Measurements from ENCODE around the gene SGCE.

Gene SGCE

DNA sequence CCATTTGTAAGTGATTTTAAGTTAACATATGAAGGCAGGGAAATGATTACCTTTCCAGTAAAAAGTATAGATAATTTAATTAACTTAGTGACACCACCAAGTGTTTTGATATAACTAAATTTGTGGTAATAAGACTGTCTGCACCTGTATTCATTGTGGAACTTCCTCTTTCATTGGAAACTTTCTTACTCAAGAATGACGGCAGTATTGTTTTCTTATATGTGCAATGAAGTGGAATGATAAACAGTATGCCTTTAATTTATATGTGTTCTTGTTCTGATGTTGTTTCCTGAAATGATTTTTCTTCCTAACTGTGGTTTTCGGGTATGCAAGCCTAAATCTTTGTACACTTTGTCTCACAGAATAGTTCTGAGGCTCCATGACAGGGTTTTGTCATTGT lies 99.9 kb downstream of the SGCE start (continued):
- TF ChIP-seq, protein P1, sequence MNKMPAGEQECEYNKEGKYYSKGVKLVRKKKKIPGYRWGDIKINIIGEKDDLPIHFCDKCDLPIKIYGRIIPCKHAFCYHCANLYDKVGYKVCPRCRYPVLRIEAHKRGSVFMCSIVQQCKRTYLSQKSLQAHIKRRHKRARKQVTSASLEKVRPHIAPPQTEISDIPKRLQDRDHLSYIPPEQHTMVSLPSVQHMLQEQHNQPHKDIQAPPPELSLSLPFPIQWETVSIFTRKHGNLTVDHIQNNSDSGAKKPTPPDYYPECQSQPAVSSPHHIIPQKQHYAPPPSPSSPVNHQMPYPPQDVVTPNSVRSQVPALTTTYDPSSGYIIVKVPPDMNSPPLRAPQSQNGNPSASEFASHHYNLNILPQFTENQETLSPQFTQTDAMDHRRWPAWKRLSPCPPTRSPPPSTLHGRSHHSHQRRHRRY (tag by site-specific recombination; IDR thresholded peaks at IDR 0.05): no peak
- TF ChIP-seq ZNF423 (tag by site-specific recombination; IDR thresholded peaks at IDR 0.05): no peak
- TF ChIP-seq ZNF184 (tag by site-specific recombination; IDR thresholded peaks at IDR 0.05): no peak
- TF ChIP-seq ZFP41 (tag by site-specific recombination; IDR thresholded peaks at IDR 0.05; ENCODE audit: borderline replicate concordance): no peak
- no peak for TF ChIP-seq ZNF621 (tag by site-specific recombination; IDR thresholded peaks at IDR 0.05)
- TF ChIP-seq ZNF114 (tag by site-specific recombination; IDR thresholded peaks at IDR 0.05): no peak
- TF ChIP-seq MYNN (tag by site-specific recombination; IDR thresholded peaks at IDR 0.05; ENCODE audit: borderline replicate concordance): no peak
- TF ChIP-seq ZNF792 (tag by site-specific recombination; IDR thresholded peaks at IDR 0.05): no peak
- TF ChIP-seq, protein P2, sequence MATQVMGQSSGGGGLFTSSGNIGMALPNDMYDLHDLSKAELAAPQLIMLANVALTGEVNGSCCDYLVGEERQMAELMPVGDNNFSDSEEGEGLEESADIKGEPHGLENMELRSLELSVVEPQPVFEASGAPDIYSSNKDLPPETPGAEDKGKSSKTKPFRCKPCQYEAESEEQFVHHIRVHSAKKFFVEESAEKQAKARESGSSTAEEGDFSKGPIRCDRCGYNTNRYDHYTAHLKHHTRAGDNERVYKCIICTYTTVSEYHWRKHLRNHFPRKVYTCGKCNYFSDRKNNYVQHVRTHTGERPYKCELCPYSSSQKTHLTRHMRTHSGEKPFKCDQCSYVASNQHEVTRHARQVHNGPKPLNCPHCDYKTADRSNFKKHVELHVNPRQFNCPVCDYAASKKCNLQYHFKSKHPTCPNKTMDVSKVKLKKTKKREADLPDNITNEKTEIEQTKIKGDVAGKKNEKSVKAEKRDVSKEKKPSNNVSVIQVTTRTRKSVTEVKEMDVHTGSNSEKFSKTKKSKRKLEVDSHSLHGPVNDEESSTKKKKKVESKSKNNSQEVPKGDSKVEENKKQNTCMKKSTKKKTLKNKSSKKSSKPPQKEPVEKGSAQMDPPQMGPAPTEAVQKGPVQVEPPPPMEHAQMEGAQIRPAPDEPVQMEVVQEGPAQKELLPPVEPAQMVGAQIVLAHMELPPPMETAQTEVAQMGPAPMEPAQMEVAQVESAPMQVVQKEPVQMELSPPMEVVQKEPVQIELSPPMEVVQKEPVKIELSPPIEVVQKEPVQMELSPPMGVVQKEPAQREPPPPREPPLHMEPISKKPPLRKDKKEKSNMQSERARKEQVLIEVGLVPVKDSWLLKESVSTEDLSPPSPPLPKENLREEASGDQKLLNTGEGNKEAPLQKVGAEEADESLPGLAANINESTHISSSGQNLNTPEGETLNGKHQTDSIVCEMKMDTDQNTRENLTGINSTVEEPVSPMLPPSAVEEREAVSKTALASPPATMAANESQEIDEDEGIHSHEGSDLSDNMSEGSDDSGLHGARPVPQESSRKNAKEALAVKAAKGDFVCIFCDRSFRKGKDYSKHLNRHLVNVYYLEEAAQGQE (tag by site-specific recombination; IDR thresholded peaks at IDR 0.05): no peak
- no peak for TF ChIP-seq ZSCAN23 (tag by site-specific recombination; IDR thresholded peaks at IDR 0.05)

DNA sequence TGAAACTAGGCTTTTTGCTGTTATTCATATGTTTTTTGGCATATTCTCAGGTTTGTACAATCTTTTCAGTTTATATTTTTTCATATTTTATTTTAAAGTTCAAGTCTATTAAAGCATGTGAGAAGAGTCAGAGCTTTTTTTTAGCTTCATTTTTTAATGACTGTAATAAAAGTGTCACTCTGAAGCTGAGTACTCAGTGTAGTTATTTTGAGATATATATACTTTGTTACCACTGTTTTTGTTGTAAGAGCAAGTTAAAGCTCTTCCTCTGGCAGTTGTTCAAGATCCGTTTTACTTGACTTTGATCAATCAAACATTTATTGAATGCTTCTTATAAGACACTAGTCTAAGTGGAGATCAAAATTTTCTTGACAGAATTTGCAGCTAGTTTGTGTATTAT lies 108.8 kb downstream of the SGCE start:
- CTCF ChIA-PET: interaction anchor here (1.0 kb wide), 1 partner anchor 965 kb away, joined by 3 read pairs; no protein-coding TSS in a partner anchor
- Histone ChIP-seq H3K4me3 (ENCODE audit: low read depth, low read length) (no peak overlapping the region), H3K9me3 (ENCODE audit: control insufficient read depth, insufficient read depth, low read depth, low read length) (no peaks in the 10 kb centered on the region), H3K27ac (ENCODE audit: extremely low read depth, low read depth, low read length) (no peak overlapping the region), H3K36me3 (ENCODE audit: control insufficient read depth in 2 of 2, insufficient read depth in 1 of 2, low read length in 2 of 2) (no peaks in the 10 kb centered on the region), H3K4me1 (ENCODE audit: control insufficient read depth, insufficient read depth, low read length) (peaks cover 10% of the 10 kb centered on the region)
- TF ChIP-seq, protein P3, sequence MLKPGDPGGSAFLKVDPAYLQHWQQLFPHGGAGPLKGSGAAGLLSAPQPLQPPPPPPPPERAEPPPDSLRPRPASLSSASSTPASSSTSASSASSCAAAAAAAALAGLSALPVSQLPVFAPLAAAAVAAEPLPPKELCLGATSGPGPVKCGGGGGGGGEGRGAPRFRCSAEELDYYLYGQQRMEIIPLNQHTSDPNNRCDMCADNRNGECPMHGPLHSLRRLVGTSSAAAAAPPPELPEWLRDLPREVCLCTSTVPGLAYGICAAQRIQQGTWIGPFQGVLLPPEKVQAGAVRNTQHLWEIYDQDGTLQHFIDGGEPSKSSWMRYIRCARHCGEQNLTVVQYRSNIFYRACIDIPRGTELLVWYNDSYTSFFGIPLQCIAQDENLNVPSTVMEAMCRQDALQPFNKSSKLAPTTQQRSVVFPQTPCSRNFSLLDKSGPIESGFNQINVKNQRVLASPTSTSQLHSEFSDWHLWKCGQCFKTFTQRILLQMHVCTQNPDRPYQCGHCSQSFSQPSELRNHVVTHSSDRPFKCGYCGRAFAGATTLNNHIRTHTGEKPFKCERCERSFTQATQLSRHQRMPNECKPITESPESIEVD (tag by site-specific recombination; IDR thresholded peaks at IDR 0.05): peak; percentile 63
- TF ChIP-seq KLF16 (tag by site-specific recombination; IDR thresholded peaks at IDR 0.05): no peak
- POLR2A ChIA-PET: no interaction called here

DNA sequence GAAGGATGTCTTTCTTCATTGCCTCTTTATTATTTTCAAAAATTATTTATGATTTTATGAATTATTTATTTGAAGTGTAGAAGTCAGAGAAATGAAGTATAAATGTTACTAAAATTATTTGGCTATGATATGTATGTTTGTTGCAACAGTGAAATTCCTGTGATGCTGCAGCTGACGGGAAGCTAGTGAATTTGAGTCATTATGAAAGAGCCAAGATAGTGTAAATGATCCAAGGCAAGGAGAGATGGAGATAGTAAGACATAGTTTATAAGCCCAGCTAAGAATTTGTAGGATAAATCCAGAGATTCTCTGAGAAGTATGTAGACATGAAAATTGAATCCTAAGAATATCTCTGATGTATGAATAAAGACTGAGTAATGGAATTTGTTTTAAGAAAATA lies 115.5 kb downstream of the SGCE start:
- no peak for TF ChIP-seq GLI2 (tag by site-specific recombination; IDR thresholded peaks at IDR 0.05; ENCODE audit: borderline replicate concordance, low read depth)
- TF ChIP-seq, protein P4, sequence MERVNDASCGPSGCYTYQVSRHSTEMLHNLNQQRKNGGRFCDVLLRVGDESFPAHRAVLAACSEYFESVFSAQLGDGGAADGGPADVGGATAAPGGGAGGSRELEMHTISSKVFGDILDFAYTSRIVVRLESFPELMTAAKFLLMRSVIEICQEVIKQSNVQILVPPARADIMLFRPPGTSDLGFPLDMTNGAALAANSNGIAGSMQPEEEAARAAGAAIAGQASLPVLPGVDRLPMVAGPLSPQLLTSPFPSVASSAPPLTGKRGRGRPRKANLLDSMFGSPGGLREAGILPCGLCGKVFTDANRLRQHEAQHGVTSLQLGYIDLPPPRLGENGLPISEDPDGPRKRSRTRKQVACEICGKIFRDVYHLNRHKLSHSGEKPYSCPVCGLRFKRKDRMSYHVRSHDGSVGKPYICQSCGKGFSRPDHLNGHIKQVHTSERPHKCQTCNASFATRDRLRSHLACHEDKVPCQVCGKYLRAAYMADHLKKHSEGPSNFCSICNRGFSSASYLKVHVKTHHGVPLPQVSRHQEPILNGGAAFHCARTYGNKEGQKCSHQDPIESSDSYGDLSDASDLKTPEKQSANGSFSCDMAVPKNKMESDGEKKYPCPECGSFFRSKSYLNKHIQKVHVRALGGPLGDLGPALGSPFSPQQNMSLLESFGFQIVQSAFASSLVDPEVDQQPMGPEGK (tag by site-specific recombination; IDR thresholded peaks at IDR 0.05): no peak
- TF ChIP-seq, protein P5, sequence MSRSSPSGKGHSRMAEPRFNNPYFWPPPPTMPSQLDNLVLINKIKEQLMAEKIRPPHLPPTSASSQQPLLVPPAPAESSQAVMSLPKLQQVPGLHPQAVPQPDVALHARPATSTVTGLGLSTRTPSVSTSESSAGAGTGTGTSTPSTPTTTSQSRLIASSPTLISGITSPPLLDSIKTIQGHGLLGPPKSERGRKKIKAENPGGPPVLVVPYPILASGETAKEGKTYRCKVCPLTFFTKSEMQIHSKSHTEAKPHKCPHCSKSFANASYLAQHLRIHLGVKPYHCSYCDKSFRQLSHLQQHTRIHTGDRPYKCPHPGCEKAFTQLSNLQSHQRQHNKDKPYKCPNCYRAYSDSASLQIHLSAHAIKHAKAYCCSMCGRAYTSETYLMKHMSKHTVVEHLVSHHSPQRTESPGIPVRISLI (tag by site-specific recombination; IDR thresholded peaks at IDR 0.05): no peak
- TF ChIP-seq, protein P3 (tag by site-specific recombination; IDR thresholded peaks at IDR 0.05): no peak
- TF ChIP-seq ZNF223 (tag by site-specific recombination; IDR thresholded peaks at IDR 0.05): no peak
- no peak for TF ChIP-seq ZNF837 (tag by site-specific recombination; IDR thresholded peaks at IDR 0.05)
- TF ChIP-seq ZBTB17 (tag by site-specific recombination; IDR thresholded peaks at IDR 0.05): no peak
- TF ChIP-seq ZNF677 (tag by site-specific recombination; IDR thresholded peaks at IDR 0.05): no peak
- no peak for TF ChIP-seq TRIM28 (IDR thresholded peaks at IDR 0.05; ENCODE audit: borderline replicate concordance, low read length)
- TF ChIP-seq ZNF610 (tag by site-specific recombination; IDR thresholded peaks at IDR 0.05; ENCODE audit: borderline replicate concordance): no peak
- ChIA-PET POLR2A (no interaction called here), CTCF (no interaction called here)
- Histone ChIP-seq H3K36me3 (ENCODE audit: control insufficient read depth in 2 of 2, insufficient read depth in 1 of 2, low read length in 2 of 2) (peaks cover 6 to 11% of the 10 kb centered on the region in 2 experiments), H3K27ac (ENCODE audit: extremely low read depth, low read depth, low read length) (no peak overlapping the region), H3K9me3 (ENCODE audit: control insufficient read depth, insufficient read depth, low read depth, low read length) (no peaks in the 10 kb centered on the region), H3K4me3 (ENCODE audit: low read depth, low read length) (no peak overlapping the region), H3K4me1 (ENCODE audit: control insufficient read depth, insufficient read depth, low read length) (peaks cover 2% of the 10 kb centered on the region; the same call in 1 of the 2 replicates)

All from HEK293 (cell line).